Large intestine (tissue), 3 donors: ENCODE measurements around the gene UPK3BL2. TPM values are rescaled to one million over a fixed set of nuclear protein-coding genes. Genes with fewer than 3 reads are reported as not detected.
"Not testable (repeated sequence)": the region's sequence is repeated elsewhere in the genome, so short reads cannot be mapped to it uniquely, and the experiment has no call there.

Experiments used
- DNase-seq, 2 donors: peaks; one replicate each; pipeline versions ENCODE4 v3.0.0 to v3.0.0-alpha.2; 2013
- H3K27ac ChIP-seq: one replicate; pipeline ENCODE4 v1.5.1; 2013; ENCODE audit warnings: low read length
- H3K27me3 ChIP-seq: 2 replicates; pipeline ENCODE4 v1.6.1; 2013; ENCODE audit warnings: low read length; ENCODE audit not compliant: control insufficient read depth, insufficient read depth
- H3K36me3 ChIP-seq: 2 replicates; pipeline ENCODE4 v1.6.1; 2013; ENCODE audit warnings: low read length; ENCODE audit not compliant: control insufficient read depth, insufficient read depth
- H3K4me1 ChIP-seq: one replicate; pipeline ENCODE4 v1.6.1; 2013; ENCODE audit warnings: low read length; ENCODE audit not compliant: control insufficient read depth, insufficient read depth
- H3K4me3 ChIP-seq: one replicate; pipeline ENCODE4 v1.5.1; 2013; ENCODE audit warnings: low read length
- H3K9me3 ChIP-seq: one replicate; pipeline ENCODE4 v1.6.1; 2013; ENCODE audit warnings: mild to moderate bottlenecking, low read depth, low read length, moderate library complexity; ENCODE audit not compliant: control insufficient read depth
- WGBS: methylation state at CpG from one replicate; pipeline ENCODE4 v1.1.5; 2013; ENCODE audit warnings: low lambda C conversion rate; ENCODE audit not compliant: insufficient coverage; 5-methylcytosine and 5-hydroxymethylcytosine counted together
- polyA plus RNA-seq: library from polyadenylated mRNA; unstranded; fragments of 120-200 nt; gene quantifications from one replicate; pipeline ENCODE4 v1.2.1, GENCODE V29; 2013

UPK3BL2 gene
- polyA plus RNA-seq, 1 donor = 17.0 TPM

DNA sequence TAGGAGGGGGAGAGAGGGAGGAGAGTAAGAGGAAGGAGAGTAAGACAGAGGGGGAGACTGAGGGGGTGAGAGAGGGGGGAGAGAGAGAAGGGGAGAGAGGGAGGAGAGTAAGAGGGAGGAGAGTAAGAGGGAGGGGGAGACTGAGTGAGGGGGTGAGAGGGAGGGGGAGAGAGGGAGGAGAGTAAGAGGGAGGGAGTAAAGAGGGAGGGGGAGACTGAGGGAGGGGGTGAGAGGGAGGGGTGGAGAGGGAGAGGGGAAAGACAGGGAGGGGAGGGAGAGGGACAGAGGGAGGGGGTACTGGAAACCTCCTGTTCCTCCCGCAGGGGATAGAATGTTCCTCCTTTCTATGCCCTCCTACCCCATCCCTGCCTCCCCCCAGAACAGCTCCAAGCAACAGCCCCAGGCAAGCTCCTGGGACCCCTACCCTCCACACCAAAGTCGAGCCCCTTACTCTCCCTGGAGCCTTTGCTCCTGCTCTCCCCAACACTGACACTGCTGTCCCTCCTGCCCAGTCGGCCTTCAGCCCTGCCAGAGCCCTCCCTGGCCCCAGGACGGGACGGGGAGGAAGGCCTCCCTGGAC is 30.8 kb downstream of the UPK3BL2 start:
- not testable (repeated sequence) for H3K27ac ChIP-seq, H3K27me3 ChIP-seq, H3K4me3 ChIP-seq, H3K36me3 ChIP-seq, H3K4me1 ChIP-seq, H3K9me3 ChIP-seq
- WGBS = no CpG with 5 or more reads among the region's 5 CpGs
- peak; percentile 74 to 79 for DNase-seq

DNA sequence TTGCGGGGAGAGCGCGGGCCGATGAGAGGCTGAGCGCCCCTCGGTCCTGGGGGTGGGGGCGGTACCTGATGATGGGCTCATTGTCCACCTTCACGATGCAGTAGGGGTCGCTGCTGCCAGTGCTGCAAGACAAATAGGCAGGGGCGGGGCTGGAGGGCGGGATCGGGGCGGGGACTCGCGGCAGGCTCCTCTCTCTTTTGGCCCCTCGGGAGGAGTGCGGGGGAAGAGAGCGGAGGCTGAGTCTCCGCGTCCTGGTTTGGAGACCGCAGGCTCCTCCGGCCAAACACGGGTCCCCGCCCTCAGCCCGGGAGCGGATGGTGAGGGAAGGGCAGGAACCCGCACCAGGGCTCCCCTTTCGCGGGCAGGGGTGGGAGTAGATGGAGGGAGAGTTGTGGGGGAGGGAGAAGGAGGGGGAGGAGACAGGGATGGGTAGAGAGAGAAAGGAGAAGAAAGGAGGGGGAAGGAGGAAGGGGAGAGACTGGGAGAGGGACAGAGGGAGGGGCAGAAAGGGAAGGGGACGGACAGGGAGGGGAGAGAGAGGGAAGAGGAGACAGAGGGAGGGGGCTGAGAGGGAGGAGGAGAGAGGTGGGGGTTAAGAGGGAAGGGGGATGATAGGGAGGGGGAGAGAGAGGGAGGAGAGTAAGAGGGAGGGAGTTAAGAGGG is 31.5 kb downstream of the UPK3BL2 start:
- H3K4me3 ChIP-seq, H3K4me1 ChIP-seq, H3K9me3 ChIP-seq, DNase-seq, H3K27ac ChIP-seq, H3K27me3 ChIP-seq, H3K36me3 ChIP-seq: not testable (repeated sequence)
- no CpG with 5 or more reads among the region's 30 CpGs for WGBS

DNA sequence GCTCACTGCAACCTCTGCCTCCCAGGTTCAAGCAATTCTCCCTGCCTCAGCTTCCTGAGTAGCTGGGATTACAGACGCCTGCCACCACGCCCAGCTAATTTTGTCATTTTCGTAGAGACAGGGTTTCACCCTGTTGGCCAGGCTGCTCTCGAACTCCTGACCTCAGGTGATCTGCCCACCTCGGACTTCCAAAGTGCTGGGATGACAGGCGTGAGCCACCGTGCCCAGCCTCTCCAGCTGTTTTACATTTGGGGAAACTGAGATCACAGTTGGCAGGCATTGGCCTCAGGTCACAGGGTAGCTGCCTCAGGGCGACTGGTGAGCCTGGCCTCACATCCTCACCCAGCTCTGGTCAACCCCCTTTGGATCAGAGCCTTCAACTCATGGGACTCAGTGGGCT is 32.9 kb downstream of the UPK3BL2 start:
- not testable (repeated sequence) for H3K4me3 ChIP-seq, H3K4me1 ChIP-seq, H3K27me3 ChIP-seq, H3K27ac ChIP-seq, DNase-seq, H3K9me3 ChIP-seq, H3K36me3 ChIP-seq
- no CpG with 5 or more reads among the region's 8 CpGs for WGBS

DNA sequence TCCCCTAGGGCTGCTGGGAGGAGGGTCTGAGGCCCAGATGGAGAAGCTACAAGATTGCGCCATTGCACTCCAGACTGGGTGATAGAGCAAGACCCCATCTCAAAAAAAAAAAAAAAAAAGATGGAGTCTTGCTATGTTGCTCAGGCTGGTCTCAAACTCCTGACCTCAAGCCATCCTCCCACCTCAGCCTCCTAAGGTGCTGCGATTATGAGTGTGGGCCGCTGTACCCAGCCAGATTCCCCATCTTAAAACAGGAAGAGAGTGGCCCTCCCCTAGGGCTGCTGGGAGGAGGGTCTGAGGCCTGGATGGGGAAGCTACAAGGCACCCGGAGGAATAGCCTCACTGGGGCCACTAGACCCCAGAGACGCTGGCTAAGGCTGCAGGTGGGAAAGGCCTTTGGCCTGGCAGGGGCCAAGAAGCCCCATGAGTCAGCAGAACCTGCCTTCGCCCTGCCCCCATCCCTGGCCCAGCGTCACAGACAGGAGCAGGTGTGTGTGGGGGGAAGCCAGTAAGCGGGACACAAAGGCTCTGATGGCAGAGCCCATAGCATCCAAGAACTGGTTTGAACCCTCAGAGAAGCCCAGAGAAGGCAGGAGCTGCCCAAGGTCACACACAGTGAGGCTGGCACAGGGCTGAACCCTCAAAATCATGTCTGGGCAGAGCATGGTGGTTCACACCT is 35.9 kb downstream of the UPK3BL2 start:
- WGBS = no CpG with 5 or more reads among the region's 8 CpGs
- not testable (repeated sequence) for DNase-seq, H3K36me3 ChIP-seq, H3K27me3 ChIP-seq, H3K9me3 ChIP-seq, H3K27ac ChIP-seq, H3K4me3 ChIP-seq, H3K4me1 ChIP-seq

DNA sequence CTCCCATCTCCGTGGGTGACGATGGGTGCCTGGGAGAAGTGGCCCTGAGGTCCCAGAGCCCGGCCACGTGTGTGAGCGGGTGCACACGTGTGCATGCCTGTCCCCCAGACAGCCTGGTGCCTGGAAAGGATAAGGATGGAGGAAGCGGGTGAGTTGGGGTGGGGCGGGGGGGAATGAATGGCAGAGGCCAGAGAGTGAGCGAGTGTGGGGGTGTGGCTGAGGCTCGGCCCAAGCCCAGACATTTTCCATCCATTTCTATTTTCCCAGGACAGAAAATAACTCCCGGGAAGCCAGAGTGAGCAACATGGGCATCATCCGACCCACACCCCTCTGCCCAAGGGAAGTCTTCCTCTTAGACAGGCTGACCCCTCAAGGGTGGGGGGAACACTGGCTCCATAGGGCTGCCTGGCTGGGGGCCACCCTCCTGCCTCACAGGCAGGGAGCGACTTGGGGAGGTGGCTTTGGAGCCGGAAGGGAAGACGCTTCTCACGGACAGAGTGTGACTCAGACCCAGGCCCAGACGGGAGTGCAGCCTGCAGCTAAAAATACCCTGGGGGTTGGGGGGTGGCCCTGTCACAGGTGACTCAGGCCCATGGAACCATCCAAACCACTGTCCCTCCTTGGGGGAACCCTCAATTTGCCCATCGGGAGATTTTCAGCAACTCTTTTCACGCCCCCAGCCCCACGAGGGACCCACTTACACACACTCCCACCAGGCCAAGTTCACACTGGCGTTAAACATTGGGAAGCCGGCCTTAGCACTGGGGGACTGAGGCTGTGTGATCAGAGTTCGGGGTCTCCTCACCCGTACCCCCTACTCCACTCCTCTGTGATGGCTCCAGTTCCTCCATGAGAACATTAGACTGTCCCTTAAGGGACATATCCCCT is 38.0 kb downstream of the UPK3BL2 start:
- H3K27ac ChIP-seq, DNase-seq, H3K4me3 ChIP-seq, H3K9me3 ChIP-seq, H3K4me1 ChIP-seq, H3K27me3 ChIP-seq, H3K36me3 ChIP-seq: not testable (repeated sequence)
- no CpG with 5 or more reads among the region's 24 CpGs for WGBS

DNA sequence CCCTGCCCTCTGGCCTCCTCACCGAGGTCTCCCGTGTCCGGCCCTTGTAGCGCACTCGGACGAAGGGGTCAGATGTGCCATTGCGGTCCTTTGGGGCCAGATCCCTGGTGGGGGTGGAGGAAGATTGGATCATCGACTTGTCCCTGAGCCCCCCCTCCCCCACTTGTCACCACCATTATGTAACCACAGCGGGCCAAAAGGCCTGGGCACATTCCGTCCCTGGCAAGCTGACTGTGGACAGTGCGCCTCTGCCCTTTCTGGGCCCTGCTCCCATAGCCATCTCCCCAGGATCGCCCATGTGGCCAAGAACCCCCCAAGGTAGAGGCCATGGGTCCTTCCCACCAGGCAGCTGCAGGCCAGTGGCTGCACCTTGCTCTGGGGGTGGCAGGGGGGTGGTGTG is 40.4 kb downstream of the UPK3BL2 start:
- not testable (repeated sequence) for H3K36me3 ChIP-seq, H3K9me3 ChIP-seq, H3K27ac ChIP-seq, H3K27me3 ChIP-seq, H3K4me3 ChIP-seq, H3K4me1 ChIP-seq, DNase-seq
- no CpG with 5 or more reads among the region's 12 CpGs for WGBS

DNA sequence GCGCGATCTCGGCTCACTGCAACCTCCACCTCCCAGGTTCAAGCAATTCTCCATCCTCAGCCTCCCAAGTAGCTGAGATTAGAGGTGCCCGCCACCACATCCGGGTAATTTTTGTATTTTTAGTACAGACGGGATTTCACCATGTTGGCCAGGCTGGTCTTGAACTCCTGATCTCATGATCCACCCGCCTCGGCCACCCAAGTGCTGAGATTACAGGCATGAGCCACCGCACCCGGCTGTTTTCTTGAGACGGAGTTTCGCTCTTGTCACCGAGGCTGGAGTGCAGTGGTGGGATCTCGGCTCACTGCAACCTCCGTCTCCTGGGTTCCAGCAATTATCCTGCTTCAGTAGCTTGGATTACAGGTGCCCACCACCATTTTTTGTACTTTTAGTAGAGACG is 45.2 kb downstream of the UPK3BL2 start:
- DNase-seq, H3K36me3 ChIP-seq, H3K4me1 ChIP-seq, H3K4me3 ChIP-seq, H3K9me3 ChIP-seq, H3K27ac ChIP-seq, H3K27me3 ChIP-seq: not testable (repeated sequence)
- WGBS = no CpG with 5 or more reads among the region's 16 CpGs

DNA sequence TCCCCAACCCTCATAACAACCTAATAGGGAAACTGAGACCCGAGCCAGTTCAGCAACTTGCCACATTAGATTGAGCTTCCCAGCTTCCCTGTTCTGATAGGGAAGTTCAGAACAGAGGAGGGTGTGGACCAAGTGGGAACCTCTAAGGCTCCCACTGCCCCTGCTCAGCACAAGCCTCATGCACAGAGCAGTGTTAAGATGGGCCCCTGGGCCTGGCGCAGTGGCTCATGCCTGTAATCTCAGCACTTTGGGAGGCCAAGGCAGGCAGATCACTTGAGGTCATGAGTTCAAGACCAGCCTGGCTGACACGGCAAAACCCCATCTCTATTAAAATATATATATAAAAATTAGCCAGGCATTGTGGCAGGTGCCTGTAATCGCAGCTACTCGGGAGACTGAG is 46.2 kb downstream of the UPK3BL2 start:
- DNase-seq, H3K27me3 ChIP-seq, H3K9me3 ChIP-seq, H3K4me1 ChIP-seq, H3K36me3 ChIP-seq, H3K4me3 ChIP-seq, H3K27ac ChIP-seq: not testable (repeated sequence)
- no CpG with 5 or more reads among the region's 5 CpGs for WGBS

DNA sequence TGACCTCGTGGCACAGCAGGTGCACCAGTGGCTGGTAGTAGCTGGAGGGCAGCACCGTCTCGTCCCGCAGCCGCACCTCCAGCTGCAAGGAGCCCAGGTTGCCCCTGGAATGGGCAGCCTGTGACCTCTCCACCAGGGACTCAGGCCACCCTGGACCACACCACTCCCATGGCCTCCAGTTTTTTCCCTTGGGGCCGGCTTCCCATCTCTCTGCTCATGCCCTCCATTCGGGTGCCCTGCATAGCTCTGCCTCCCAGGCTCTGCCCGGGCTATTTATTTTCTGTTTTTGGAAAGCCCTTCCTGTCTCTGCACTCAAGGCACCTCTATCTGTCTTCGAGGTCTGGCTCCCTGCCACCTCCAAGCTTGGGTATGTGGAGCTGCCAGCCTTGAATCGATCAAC is 46.6 kb downstream of the UPK3BL2 start:
- WGBS = no CpG with 5 or more reads among the region's 10 CpGs
- DNase-seq, H3K4me3 ChIP-seq, H3K36me3 ChIP-seq, H3K4me1 ChIP-seq, H3K27ac ChIP-seq, H3K27me3 ChIP-seq, H3K9me3 ChIP-seq: not testable (repeated sequence)

DNA sequence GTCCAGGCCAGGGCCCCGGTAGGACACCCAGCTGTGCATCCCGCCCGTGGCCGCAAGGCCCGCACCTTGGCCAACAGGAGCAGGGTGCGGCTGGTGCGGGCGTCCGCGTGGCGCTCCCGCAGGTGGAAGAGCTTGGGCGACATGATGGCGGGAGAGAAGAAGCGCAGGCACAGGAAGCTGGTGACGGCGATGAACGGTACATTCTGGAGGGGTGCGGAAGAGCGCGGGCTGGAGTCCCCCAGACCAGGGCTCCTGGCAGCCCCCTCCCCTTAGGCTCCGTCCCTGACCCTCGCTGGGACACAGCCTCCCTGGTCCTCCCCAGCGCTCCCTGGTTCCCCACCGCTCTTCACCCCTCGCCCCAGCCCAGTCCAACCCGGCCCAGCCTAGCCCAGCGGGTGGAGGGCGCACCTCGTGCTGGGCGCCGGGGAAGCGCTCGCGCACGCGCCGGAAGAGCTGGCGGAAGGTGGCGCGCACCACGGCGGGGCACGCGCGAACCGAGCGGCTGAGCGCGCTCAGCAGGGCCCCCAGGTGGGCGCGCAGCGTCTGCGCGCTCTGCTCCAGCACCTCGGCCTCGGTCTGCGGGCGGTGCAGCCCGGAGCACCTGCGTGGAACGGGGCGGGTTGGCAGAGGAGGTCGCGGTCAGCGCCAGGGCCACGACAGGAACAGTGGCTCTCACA is 48.9 kb downstream of the UPK3BL2 start:
- not testable (repeated sequence) for H3K27me3 ChIP-seq, H3K9me3 ChIP-seq, H3K27ac ChIP-seq, DNase-seq, H3K4me1 ChIP-seq, H3K36me3 ChIP-seq, H3K4me3 ChIP-seq
- WGBS = no CpG with 5 or more reads among the region's 67 CpGs
